B cell (primary cell): ENCODE data around the gene FTCD. TPM values are rescaled to one million over a fixed set of nuclear protein-coding genes. Genes with fewer than 3 reads are reported as not detected.

Experiments used
- ATAC-seq: fragments of 200-7000 bp; cut with Tn5 transposase; one replicate; pipeline ENCODE4 v1.10.0; 2021; ENCODE audit warnings: low read depth, mild to moderate bottlenecking, moderate number of reproducible peaks, moderate library complexity
- CTCF ChIA-PET: fragments of 350-600 bp; sonication (Branson Sonifier 250); formaldehyde crosslinking; loops from one replicate; lab custom pipeline; 2021; ENCODE audit warnings: antibody characterized with exemption, inconsistent platforms; lab: Charles Lee
- POLR2A ChIA-PET: fragments of 350-600 bp; sonication (Branson Sonifier 250); formaldehyde crosslinking; loops from one replicate; lab custom pipeline; 2021; ENCODE audit warnings: antibody characterized with exemption; lab: Charles Lee
- DNase-seq: peaks from one replicate; pipeline ENCODE4 v3.0.0; 2013
- H2AFZ ChIP-seq: 2 replicates; pipeline ENCODE4 v1.6.1; 2012; ENCODE audit warnings: mild to moderate bottlenecking, low read depth, low read length; ENCODE audit not compliant: insufficient read depth, poor library complexity, severe bottlenecking
- H3K27ac ChIP-seq, 2 donors: 1 replicate in 1 of 2; 2 replicates in 1 of 2; pipeline ENCODE4 v1.5.1; 2012 to 2013; ENCODE audit warnings: low read length in 2 of 2, mild to moderate bottlenecking in 2 of 2, moderate library complexity in 1 of 2
- H3K27me3 ChIP-seq, 4 experiments: fragments of 200-600 bp in 1 of 4; sonication (generic) in 1 of 4; replicated peaks in 1 of 4; 1 replicate in 2 of 4; 2 replicates in 2 of 4; pipeline versions ENCODE4 v1.6.1 to v1.7.0; 2013 to 2016; ENCODE audit warnings: low read length in 3 of 4, mild to moderate bottlenecking in 2 of 4, mixed read lengths in 1 of 4, moderate library complexity in 1 of 4; ENCODE audit not compliant: insufficient read depth in 4 of 4, control insufficient read depth in 3 of 4; ENCODE audit errors: control extremely low read depth in 1 of 4
- H3K36me3 ChIP-seq, 2 experiments: replicated peaks in 1 of 2; 1 replicate in 1 of 2; 2 replicates in 1 of 2; pipeline versions ENCODE4 v1.6.1 to v1.7.1; 2013; ENCODE audit warnings: low read length in 1 of 2; ENCODE audit not compliant: insufficient read depth in 2 of 2, control insufficient read depth in 1 of 2; ENCODE audit errors: control extremely low read depth in 1 of 2, extremely low read depth in 1 of 2
- H3K4me1 ChIP-seq, 2 donors: fragments of 200-600 bp in 1 of 2; sonication (generic) in 1 of 2; 1 replicate in 1 of 2; 2 replicates in 1 of 2; pipeline versions ENCODE4 v1.5.1 to v1.6.1; 2013 to 2017; ENCODE audit warnings: low read length in 2 of 2; ENCODE audit not compliant: control insufficient read depth in 2 of 2, insufficient read depth in 2 of 2
- H3K4me2 ChIP-seq: replicated peaks from 2 replicates; pipeline ENCODE3; 2012; ENCODE audit warnings: mild to moderate bottlenecking, low read depth, low read length; ENCODE audit not compliant: poor library complexity, severe bottlenecking
- H3K4me3 ChIP-seq, 5 experiments: fragments of 200-600 bp in 1 of 5; sonication (generic) in 1 of 5; 1 replicate in 3 of 5; 2 replicates in 2 of 5; pipeline versions ENCODE4 v1.5.1 to v1.7.0; 2011 to 2016; ENCODE audit warnings: low read length in 4 of 5, mild to moderate bottlenecking in 4 of 5, low read depth in 2 of 5, control low read depth in 1 of 5, moderate library complexity in 1 of 5; ENCODE audit not compliant: insufficient read depth in 1 of 5; ENCODE audit errors: control extremely low read depth in 1 of 5, extremely low read depth in 1 of 5
- H3K79me2 ChIP-seq: fragments of 200-600 bp; sonication (generic); one replicate; pipeline ENCODE4 v1.6.0; 2016; ENCODE audit warnings: low read length; ENCODE audit not compliant: control insufficient read depth, insufficient read depth
- H3K9ac ChIP-seq: fragments of 200-600 bp; sonication (generic); 2 replicates; pipeline ENCODE4 v1.6.1; 2017; ENCODE audit warnings: mild to moderate bottlenecking, low read length, moderate library complexity
- H3K9me3 ChIP-seq, 3 donors: one replicate each; pipeline versions ENCODE4 v1.6.1 to v1.7.1; 2013; ENCODE audit warnings: low read length in 2 of 3; ENCODE audit not compliant: control insufficient read depth in 2 of 3, insufficient read depth in 1 of 3; ENCODE audit errors: control extremely low read depth in 1 of 3
- H4K20me1 ChIP-seq: 2 replicates; pipeline ENCODE4 v1.6.0; 2012; ENCODE audit warnings: mild to moderate bottlenecking, low read length; ENCODE audit not compliant: insufficient read depth, control insufficient read depth, poor library complexity, severe bottlenecking
- H3K27ac Mint-ChIP-seq: one replicate; pipeline ENCODE4 v1.8.0; 2021; ENCODE audit warnings: mixed read lengths
- H3K27me3 Mint-ChIP-seq: one replicate; pipeline ENCODE4 v1.8.0; 2021; ENCODE audit warnings: mixed read lengths
- H3K4me1 Mint-ChIP-seq: one replicate; pipeline ENCODE4 v1.8.0; 2021; ENCODE audit warnings: mixed read lengths
- H3K4me3 Mint-ChIP-seq: one replicate; pipeline ENCODE4 v1.8.0; 2021; ENCODE audit warnings: mixed read lengths
- H3K9me3 Mint-ChIP-seq: one replicate; pipeline ENCODE4 v1.8.0; 2022; ENCODE audit warnings: mixed read lengths; ENCODE audit not compliant: insufficient read depth
- EZH2 ChIP-seq: IDR thresholded peaks from 2 replicates; pipeline ENCODE4 v1.6.1; 2012; ENCODE audit warnings: borderline replicate concordance, low read depth, mild to moderate bottlenecking, moderate library complexity, low read length; ENCODE audit not compliant: insufficient read depth, poor library complexity, severe bottlenecking
- WGBS: methylation state at CpG from one replicate; pipeline ENCODE4 v1.1.5; 2013; ENCODE audit warnings: missing lambda C conversion rate; ENCODE audit not compliant: insufficient coverage; 5-methylcytosine and 5-hydroxymethylcytosine counted together
- intact Hi-C: fragments of 100-400 bp; cut with micrococcal nuclease; formaldehyde crosslinking; loops from one replicate; pipeline ENCODE4 v1.10.0; 2022
- polyA plus RNA-seq: library from polyadenylated mRNA; depleted of rRNA; stranded (reverse); fragments of >200 nt; gene quantifications from 2 replicates; pipeline ENCODE4 v1.2.3, GENCODE V29; 2012
- total RNA-seq, 2 donors: library from RNA; stranded (reverse); fragments of 120-200 nt in 1 of 2; gene quantifications; 1 replicate in 1 of 2; 2 replicates in 1 of 2; pipeline versions ENCODE4 v1.2.3 to v1.2.4, GENCODE V29; 2013 to 2022
- TF ChIP-seq, protein P1 (sequence below): fragments of 200-600 bp; IDR thresholded peaks from one replicate; pipeline ENCODE4 v1.8.0; 2022; ENCODE audit warnings: antibody characterized with exemption, mild to moderate bottlenecking

Gene FTCD
- total and polyA plus RNA-seq, 2 donors (not counting 1 experiment from before 2014, with no cell fraction given): 0.22 to 0.39 TPM

DNA sequence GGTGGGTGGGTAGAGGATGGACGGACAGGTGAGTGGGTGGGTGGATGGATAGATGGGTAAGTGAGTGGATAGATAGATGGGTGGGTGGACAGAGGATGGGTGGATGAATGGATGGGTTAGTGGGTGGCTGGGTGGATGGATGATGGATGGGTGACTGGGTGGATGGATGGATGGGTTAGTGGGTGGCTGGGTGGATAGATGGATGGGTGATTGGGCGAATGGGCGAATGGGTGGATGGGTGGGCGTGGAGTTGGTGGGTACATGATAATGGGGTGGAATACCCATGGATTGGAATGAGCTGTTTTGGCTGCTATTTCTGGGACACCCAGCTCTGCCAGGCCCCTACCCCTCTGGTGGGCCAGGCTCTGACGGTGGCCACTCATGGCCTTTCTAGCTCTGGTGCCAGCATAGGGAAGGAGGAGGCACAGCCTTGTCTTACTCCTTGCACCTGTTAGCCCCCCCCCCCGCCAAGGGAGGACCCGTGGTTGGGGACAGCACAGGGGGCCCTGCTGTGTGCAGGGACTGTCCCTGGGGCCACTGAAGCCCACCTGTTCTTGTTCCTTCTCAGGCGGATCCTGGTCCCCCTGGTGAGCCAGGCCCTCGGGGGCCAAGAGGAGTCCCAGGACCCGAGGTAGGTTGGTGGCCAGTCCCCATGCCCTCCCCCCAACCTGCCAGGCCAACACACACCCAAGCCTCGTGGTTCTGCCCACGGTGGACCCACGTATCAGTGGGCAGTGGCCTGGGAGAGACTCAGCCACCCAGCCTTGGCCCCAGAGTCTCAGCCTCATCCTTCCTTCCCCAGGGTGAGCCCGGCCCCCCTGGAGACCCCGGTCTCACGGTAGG lies 31.1 kb downstream of the FTCD start:
- Mint-ChIP-seq H3K4me1 (no peaks in the 10 kb centered on the region), H3K27me3 (no peaks in the 10 kb centered on the region), H3K27ac (no peak overlapping the region), H3K4me3 (no peak overlapping the region), H3K9me3 (no peaks in the 10 kb centered on the region)
- ATAC-seq (no peak), DNase-seq (no peak)
- no peak overlapping the region for H3K9ac ChIP-seq
- WGBS: 80% methylated on average over 16 of the region's 16 CpGs
- POLR2A ChIA-PET: no interaction called here
- no peak overlapping the region for H3K4me3 ChIP-seq
- H3K79me2 ChIP-seq: no peaks in the 10 kb centered on the region
- no peaks in the 10 kb centered on the region for H3K4me1 ChIP-seq
- no peak overlapping the region for H3K27ac ChIP-seq
- no peaks in the 10 kb centered on the region for H3K27me3 ChIP-seq
- TF ChIP-seq, protein P1, sequence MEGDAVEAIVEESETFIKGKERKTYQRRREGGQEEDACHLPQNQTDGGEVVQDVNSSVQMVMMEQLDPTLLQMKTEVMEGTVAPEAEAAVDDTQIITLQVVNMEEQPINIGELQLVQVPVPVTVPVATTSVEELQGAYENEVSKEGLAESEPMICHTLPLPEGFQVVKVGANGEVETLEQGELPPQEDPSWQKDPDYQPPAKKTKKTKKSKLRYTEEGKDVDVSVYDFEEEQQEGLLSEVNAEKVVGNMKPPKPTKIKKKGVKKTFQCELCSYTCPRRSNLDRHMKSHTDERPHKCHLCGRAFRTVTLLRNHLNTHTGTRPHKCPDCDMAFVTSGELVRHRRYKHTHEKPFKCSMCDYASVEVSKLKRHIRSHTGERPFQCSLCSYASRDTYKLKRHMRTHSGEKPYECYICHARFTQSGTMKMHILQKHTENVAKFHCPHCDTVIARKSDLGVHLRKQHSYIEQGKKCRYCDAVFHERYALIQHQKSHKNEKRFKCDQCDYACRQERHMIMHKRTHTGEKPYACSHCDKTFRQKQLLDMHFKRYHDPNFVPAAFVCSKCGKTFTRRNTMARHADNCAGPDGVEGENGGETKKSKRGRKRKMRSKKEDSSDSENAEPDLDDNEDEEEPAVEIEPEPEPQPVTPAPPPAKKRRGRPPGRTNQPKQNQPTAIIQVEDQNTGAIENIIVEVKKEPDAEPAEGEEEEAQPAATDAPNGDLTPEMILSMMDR: no peak
- no peak for TF ChIP-seq EZH2
- H2AFZ ChIP-seq: no peak overlapping the region
- CTCF ChIA-PET: no interaction called here
- no peaks in the 10 kb centered on the region for H3K36me3 ChIP-seq
- no peak overlapping the region for H3K4me2 ChIP-seq
- intact Hi-C loops: no loop called here
- peaks cover 0 to 3% (median 0%) of the 10 kb centered on the region in 3 donors for H3K9me3 ChIP-seq
- H4K20me1 ChIP-seq: no peaks in the 10 kb centered on the region
